Stimulated activated CD4-positive, alpha-beta T cell treated with anti-CD3 and anti-CD28 coated beads, TNF-alpha, amount 100 ng/mL, for 24 hours (primary cell): ENCODE measurements around the gene ATP5MG.
"Not testable (repeated sequence)": the region's sequence is repeated elsewhere in the genome, so short reads cannot be mapped to it uniquely, and the experiment has no call there.

Source experiments
- DNase-seq, 3 experiments: peaks; one replicate each; pipeline ENCODE4 v3.0.0-alpha.2; 2020; ENCODE audit warnings: low read depth in 3 of 3

Gene ATP5MG

DNA sequence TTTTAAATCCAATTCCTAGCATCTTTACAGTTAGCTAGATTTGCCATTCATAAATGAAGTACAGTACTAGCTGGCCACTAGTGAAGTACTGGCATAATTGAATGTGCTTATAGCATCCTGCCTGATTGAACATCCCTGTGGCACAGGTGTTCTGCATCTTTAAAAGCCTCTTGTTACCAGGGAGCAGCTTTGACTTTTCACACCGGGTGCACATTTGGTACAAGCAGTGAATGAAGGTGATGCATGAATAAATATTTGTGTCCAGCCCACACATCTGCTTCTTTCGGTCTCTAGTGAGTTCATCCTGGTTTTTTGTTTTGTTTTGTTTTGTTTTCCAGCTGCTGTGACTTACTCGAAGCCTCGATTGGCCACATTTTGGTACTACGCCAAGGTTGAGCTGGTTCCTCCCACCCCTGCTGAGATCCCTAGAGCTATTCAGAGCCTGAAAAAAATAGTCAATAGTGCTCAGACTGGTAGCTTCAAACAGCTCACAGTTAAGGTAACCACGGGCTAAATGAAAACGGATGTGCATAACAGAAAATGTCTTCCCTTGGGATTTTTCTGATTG lies 5.3 kb downstream of the ATP5MG start:
- DNase-seq: no peak

DNA sequence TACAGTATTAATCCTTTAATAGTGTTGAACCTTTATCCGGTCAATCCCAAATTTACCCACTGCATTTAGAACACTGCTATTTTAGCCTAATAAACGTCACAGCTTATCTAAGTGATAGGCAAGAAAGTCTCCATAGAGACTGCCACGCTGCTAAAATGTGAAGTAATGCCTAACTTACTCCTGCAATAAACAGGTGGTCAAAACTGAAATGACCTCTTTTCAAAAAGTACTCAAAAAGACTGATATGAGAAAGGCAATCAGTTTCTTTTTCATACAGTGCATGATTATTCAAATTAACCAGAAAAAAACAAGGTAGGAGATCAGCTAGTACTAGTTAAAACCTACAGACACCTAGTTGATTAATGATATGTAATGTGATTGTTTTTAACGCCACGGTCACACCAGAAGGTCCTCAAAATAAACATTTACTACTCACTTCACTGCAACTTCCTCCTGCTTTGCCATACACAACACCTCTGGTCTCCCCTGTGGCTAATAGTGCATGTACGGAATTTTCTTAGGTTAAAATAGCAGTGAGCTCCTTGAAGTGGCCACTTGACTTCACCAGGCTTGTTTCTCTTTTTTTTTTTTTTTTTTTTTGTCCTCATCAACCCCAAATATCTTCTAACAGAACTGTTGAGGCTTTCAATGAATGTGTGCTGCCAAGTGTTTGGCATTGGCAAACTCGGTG lies 8.8 kb downstream of the ATP5MG start:
- DNase-seq: no peak

DNA sequence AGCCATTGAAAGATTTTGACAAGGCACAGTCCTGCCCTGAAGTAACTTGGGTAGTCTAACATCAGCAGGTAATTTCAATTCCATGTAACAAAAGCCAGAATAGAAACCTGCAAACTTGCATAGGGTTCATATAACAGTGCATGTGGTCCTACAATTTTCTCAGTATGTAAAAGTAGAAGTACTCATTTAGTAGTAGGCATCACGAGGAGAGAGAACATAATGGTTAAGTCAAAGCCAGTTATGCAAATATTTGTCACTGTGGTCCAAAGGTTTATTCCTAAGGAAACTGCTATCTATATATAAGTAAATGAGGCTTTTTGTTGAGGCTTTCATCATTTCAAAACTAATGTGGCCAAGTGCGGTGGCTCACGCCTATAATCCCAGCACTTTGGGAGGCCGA lies 10.1 kb downstream of the ATP5MG start:
- no peak for DNase-seq

DNA sequence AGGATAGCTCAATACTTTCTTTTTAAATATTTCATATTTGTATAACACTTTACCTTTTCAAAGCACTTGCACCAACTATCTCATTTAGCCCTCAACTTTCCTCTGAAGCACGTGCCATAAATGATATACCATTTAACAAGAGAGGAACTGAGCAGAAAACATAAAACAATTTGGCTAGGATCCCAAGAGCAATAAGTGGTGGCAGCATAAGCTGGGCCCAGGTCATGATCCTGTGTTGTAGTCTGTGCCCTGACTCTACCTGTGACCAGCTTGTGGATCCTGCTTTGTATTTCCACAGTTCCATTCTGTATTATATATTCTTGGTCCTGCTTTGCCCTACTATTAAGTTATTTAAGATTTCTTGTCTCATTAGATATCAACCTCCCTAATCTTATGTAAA lies 11.5 kb downstream of the ATP5MG start:
- DNase-seq: no peak

DNA sequence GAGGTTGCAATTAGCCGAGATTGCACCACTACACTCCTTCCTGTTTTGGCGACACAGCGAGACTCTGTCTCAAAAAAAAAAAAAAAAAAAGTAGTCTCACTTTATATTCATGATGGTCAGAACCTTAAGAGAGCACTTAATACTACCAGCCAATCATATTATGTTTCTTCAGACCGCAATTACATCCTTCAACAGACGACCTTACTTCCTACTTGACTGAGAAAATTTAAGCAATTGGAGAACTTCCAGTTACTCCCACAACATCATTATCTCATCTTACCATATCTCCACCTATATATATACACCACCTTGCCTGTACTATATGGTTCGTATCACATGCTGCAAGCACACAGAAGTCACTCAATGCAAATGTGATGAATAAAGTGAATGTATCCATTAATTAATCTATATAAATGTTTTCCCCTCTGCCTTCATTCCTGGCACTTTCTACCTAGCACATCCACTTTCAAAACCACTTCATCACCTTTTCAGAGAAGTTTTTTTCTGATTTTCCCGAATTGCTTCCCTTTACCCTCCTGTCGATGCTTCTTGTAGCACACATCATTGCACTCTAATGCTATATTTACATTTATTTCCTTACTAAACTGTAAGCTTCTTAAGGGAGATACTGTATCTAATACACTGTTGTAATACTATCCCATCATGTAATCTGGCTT lies 13.8 kb downstream of the ATP5MG start:
- DNase-seq: no peak

DNA sequence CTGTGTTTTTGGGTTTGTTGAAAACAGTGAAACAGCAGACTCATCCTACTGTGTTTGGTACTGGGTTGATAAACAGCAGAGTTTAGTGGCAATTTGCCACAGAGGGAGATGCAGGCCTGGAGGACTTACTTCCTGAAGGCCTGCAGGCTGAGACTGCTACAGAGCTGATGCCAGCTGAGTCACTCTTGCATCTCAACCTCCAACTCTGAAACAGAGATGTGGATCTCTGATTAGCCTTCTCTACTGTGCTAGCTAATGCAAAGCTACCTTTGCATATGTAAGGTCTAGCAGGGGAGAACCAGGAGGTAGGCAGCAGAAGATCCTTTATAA lies 14.3 kb downstream of the ATP5MG start:
- no peak for DNase-seq

DNA sequence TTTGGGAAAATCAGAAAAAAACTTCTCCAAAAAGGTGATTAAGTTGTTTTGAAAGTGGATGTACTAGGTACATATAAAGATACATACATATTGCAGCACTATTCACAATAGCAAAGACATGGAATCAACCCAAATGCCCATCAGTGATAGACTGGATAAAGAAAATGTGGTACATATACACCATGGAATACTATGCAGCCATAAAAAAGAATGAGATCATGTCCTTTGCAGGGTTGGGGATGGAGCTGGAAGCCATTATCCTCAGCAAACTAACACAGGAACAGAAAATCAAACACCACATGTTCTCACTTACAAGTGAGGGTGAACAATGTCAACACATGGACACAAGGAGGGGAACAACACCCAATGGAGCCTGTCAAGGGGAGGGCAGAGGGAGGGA lies 15.5 kb downstream of the ATP5MG start:
- not testable (repeated sequence) for DNase-seq

DNA sequence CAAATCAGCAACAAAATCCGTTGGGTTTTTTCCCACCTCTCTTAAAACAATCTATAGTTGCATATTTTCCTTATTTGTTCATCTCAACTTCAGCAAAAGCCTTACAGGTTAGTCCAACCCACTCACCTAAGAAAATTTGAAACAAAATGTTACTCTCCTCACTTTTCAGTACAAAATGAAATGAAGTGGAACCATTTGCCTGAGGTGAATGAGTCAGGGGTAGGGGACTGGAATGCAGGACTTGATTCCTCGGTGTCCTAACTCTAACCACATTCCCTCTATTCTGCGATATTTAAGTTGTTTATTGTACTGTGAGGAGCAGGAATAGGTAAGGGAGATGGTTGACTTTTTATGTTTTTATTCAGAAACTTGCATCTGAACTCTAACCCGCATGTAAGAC lies 16.4 kb downstream of the ATP5MG start:
- DNase-seq: no peak

DNA sequence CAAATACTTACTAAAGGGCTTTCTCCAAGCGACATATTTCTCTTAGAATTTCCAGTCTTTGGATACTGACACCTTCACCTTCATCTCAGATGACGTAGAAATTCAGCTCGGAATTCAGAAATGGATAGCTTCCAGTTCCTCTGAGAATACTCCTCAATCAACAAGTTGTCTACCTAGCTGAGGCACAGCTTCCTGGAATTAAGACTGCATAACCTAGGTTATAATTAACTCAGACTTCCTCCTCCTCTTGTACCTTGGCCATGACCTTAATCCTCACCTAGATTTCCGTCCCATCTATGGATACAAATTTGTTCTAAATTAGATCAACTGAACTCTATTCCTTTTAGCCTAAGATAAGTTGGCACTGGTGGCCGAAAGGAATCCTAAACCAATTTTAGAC lies 17.4 kb downstream of the ATP5MG start:
- no peak for DNase-seq

DNA sequence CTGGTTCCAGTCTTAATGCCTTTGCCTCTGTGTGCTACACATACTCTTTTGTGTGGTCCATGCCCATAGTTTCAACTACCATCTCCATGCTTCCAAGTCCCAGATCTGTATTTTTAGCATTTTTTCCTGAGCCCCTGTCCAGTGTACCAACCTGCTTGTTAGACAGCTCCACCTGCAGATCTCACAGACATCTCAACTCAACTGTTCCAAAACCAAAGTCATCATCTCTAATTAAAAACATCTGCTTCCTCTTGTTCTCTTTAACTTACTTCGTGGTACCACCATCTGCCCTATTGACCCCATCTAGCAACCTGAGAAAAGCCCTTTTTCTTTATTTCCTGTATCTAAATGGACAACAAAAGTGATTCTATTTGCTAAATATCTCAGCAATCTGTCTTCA lies 26.3 kb downstream of the ATP5MG start:
- no peak for DNase-seq

DNA sequence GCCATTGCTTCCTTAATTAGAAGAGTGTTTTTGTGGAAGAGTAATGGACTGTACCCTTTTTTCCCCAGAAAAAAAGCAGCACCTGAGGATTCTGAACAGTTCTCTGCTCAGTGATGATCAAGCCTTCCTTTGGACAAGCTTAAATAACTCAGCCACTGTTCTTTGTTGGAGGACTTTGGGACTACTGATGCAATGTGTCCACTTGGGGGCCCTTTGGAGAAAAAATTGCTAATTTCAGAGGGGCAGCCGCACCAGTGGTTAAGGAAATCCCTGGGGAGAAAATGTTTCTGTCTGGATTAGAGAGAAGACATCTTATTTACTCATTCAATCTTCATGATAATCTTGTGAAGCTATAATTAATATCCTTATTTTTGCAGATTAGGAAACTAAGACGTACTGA lies 29.6 kb downstream of the ATP5MG start:
- no peak for DNase-seq

DNA sequence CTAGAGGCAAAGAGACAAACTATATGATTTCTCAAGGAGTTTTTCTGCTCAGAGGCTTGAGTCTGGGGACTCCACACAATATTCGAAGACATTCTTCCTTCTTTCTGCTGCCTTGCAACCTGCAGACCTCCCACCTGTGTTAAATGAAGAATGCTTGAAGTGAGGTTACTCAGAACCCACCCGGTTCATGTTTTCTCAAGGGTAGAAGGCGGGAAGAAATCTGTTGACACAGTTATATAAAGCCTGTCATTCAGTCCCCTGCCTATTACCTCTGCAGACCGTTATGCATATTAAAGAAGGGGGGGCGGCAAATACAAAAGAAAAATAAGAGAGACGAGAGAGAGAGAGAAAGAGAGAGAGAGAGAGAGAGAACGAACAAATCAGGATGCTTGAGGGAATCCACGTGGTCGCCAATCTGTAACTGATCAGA lies 32.7 kb downstream of the ATP5MG start:
- no peak for DNase-seq

DNA sequence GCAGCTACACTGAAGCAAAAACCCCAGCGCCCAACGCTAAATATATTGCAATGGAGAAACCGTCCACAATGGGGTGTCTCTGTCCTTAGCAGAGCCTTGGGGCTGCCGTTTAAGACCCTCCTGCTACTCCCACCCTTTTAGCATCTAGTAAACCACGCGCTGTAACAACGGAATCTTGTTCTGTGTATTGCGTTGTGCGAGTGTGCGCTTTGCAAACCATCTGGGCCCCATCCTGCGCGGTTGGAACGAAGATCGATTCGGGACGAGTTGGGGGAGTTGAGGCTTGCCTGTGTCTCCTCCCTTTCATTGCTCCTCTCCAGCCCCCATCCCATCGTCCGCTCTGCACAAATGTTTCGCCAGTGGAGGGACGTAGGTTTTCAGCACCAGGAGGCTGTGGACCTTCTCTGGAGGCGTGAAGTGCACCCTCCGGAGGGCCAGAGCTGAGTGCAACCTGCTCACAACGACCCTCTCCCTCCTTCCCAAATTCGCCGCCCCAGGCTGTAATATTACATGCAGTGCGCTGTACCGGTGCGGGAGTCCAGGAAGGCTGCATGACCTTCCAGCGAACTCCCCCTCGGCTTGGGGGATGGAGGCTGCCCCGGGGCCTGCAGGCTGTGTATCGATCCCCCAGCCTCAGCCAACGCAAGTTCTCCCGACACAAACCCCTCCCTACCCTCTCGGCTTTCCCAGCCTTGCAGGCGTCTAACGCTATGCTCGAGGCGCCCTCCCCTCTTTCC lies 33.3 kb downstream of the ATP5MG start:
- peak; percentile 24 to 36 (median 29) for DNase-seq

DNA sequence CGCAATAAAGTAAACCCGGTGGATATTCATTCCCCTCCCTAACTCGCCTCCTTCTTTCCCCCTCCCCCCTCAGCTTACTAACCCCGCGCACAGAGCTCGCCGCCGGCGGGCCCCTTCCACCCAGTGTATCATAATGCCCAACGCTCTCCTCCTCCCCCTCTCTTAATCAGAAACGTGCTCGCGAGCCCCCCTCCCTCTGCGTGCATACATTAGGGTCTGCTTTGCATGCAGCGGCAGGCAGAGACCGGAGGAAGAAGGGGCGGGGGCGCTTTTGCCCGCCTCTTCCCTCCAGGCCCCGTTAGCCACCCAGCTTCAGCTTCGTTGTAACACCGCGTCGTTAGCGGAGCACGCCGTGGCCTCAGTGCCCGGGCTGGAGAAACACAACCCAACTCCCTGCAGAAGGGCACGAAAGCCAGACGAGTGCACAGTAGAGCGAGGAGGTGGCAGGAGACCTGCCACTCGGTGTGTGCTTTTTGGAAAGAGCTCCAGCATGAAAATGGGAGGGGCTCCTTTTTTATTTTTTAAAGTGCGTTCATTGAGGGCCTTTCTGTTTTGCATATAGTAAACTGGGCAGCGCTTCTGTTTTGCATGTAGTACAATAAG lies 34.0 kb downstream of the ATP5MG start:
- DNase-seq: peak; percentile 36 to 69 (median 45)

DNA sequence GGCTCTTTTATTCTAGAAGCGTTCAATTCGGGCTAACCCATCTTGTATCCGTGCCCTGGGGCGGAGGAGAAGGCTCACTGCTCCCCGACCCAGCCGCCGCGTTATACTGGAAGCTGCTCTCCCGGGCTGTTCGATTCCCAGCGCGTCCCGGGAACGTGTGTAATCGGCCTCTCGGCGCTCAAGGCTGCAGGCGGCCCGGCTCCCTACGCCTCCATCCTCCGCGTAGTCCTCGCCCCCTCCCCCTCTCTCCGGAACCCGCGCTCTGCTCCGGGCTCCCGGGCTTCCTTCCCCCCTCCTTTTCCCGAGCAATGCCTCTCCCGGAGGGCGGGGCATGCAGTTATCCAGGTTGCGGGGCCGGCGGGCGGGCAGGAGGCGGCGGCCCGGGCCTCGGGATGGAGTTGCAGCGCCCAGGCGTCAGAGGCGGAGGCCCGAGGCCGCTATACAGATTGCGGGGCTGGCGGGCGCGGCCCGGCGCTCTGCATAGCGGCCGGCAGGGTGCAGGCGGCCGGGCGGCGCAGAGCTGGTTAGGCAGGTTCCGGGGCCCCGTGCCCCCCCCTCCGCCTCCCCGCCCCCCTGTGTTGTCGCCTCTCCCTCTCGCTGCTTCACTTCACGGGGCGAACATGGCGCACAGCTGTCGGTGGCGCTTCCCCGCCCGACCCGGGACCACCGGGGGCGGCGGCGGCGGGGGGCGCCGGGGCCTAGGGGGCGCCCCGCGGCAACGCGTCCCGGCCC lies 34.7 kb downstream of the ATP5MG start, which contains the start of gene KMT2A:
Gene KMT2A (plus strand): TSS at position 600 of the 732 bp plus-strand sequence. CDS start 21 bp downstream, at position 621.
- DNase-seq: peak; percentile 86 to 96 (median 93)

DNA sequence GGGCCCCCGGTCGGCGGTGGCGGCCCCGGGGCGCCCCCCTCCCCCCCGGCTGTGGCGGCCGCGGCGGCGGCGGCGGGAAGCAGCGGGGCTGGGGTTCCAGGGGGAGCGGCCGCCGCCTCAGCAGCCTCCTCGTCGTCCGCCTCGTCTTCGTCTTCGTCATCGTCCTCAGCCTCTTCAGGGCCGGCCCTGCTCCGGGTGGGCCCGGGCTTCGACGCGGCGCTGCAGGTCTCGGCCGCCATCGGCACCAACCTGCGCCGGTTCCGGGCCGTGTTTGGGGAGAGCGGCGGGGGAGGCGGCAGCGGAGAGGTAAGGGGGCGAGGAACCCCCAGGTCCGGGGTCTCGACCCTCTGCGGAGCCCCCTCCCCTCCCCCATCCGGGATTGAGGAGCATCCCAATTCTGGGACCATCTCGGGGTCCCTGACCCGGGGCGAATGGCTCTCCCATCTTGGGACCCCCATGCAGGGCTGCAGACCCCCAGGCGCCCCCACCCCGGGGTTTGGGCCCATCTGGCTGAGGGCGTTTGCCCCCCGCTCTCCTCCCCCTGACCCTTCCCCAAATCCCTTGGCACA lies 35.3 kb downstream of the ATP5MG start:
- DNase-seq: peak in 1 of 3 experiments; percentile 10

DNA sequence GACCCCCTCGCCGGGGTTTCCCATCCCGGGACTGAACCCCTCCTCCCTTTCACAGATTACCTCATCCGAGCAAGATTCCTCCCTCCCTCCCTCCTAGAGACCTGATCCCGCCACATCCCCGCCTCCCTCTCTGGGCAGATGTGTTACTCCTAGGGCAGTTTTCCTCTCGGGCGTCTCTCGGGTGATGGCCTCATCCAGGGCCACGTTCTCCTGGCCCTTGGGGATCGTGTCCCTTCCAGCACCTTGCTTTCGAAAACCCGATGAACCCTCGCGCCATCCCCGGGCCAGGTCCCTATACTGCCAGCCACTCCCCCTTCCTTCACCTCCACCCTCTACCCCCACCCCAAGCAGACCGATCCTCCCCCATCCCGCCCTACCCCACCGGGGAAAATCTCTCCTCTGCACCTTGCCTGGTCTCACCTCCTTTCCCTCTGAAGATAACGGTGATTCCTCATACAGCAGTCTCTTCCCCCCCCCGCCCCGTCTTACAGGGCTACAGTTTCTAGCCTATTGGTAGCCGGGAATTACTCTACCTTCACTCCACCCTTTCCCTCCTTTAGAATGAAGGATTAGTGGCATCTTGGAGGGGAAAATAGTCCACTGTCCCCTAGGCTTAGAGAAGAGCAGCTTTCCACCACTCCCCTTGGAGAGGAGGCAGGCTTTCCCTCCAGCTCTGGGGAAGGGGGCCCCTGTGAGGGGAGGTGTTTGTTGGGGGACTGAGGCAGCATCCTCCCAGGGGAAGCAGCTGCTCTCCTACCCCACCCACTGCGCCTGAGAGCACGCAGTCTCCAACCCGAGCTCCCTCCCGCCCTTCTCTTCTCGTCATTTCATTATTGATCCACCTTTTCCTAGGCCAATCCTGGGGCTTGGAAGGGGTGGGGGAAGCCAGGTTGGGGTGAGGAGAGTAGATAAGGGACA lies 36.1 kb downstream of the ATP5MG start:
- DNase-seq: peak in 2 of 3 experiments; percentile 18 to 52

DNA sequence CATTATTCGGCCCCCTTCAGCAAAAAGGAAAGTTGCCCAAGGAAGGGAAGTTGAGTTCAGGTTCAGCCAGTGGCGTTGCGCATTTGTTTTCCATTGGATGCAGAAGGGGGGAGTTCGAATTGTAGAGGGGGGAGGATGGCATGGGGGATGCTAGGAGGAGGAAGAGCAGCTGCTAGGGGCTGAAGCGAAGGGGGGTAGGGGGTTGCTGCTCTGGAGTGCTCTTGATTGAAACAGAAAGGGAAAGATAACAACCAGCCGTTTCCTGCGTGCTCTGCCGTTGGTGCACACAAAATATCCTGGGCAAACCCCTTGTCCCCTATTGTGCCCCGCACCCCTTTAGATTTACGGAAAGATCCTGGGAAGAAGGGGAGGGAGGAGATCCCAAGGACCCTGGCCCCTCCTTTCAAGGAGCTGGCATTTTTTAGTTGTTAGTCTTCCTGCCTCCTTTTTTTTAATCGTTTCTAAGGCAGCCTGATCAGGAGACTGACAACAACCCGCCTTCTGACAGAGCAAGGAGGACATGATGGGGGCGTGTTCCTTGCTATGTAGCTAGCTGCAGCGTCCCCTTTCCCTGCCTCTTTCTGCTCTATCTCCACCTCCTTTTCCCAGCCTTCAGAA lies 37.0 kb downstream of the ATP5MG start:
- peak; percentile 13 to 34 (median 33) for DNase-seq

DNA sequence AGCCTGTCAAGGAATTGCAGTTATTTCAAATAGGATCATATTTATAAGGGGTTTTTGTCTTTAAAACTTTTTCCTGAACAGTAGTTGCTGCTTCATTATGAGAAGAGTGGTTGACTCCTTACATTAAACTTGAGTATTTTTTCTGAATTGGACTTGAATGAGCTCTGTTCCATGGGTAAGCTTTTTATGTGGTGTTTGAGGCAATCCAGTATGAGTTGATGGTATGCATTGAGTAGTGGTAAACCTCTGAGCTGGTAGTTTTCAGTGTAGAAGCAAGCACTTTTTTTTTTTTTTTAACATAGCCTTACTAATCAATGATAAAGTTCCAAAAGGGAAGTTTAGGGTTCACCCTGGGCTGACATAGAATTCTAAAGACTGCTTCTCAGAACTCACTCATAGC lies 38.2 kb downstream of the ATP5MG start:
- no peak for DNase-seq
